Suppressor macrophage (primary cell): Measurements from ENCODE around the gene TLDC2.
A peak's percentile ranks its signal among the peaks of the same experiment; 100 is the strongest.
"Not testable (repeated sequence)": the region's sequence is repeated elsewhere in the genome, so short reads cannot be mapped to it uniquely, and the experiment has no call there.

ENCODE experiments used
- DNase-seq, 4 experiments: peaks; one replicate each; pipeline ENCODE4 v3.0.0-alpha.2; 2020 to 2022
- total RNA-seq, 17 experiments: gene quantifications; one replicate each; lab custom pipeline; 2026; ENCODE audit warnings: mixed read lengths in 6 of 17, inconsistent platforms in 3 of 17; lab: John Stamatoyannopoulos, UW

Gene TLDC2
- total RNA-seq, result 0 to 1.5 (median 0.08) reads per million in 17 experiments

- no peak for DNase-seq
Observed at GRCh38 chr20:36875702-36876472, at the start of gene TLDC2. Gene TLDC2 (plus strand): TSS chr20:36876138. CDS start chr20:36876175, 37 bp downstream.

GRCh38 chr20:36826554-36827244 lies 49.2 kb upstream of the TLDC2 start:
- no peak for DNase-seq

DNA sequence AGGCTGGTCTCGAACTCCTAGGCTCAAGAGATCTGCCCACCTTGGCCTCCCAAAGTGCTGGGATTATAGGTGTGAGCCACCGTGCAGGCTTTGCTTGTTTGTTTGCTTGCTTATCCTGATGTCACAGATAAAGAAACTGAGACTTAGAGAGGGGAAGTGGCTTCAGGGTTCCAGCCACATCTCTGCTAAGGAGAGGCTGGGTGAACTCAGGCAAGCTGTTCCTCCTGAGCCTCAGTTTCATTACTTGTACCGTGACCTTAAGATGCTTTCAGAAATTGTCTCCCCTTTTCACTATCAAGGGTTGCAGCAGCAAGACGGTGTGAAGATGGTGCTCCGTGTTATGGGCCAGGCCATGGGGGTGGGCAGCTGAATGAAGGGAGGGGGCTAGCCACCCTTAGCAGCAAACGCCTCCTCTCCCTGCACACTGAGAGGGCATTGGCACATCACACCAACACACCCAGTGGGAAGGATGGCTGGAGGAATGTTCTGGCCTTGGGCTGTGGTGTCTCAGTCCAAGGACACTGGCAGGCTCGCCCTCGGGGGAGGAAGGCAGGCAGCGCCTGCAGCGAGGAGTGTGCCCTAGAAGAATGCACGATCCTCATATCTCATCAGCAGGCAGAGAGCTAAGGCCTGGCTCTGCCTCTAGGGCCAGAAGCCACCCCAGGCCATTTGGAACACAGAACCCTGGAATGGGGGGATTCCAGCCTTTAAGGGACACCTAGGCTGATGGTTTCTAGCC lies 48.2 kb upstream of the TLDC2 start:
- no peak for DNase-seq

- DNase-seq, result peak; percentile 17 to 38 (median 28)
Observed at GRCh38 chr20:36830791-36831691, 44.9 kb upstream of the TLDC2 start.

DNA sequence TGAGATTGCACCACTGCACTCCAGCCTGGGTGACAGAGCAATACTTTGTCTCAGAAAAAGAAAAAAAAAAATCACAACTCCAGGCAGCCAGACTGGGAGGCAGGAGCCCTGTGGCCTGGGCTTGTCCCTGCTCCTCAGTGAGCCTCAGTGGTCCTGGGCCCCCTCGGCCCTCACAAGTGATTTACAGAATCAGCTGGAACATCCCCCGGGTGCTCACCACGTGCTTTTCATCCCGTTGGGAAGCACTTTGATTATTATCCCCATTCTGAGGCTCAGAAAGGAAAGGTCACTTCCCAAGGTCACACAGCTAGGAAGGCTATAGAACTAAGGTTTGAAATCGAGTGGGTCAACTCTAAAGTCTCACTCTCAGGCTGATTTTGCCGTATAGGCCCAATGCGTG lies 43.1 kb upstream of the TLDC2 start:
- DNase-seq, result no peak

DNA sequence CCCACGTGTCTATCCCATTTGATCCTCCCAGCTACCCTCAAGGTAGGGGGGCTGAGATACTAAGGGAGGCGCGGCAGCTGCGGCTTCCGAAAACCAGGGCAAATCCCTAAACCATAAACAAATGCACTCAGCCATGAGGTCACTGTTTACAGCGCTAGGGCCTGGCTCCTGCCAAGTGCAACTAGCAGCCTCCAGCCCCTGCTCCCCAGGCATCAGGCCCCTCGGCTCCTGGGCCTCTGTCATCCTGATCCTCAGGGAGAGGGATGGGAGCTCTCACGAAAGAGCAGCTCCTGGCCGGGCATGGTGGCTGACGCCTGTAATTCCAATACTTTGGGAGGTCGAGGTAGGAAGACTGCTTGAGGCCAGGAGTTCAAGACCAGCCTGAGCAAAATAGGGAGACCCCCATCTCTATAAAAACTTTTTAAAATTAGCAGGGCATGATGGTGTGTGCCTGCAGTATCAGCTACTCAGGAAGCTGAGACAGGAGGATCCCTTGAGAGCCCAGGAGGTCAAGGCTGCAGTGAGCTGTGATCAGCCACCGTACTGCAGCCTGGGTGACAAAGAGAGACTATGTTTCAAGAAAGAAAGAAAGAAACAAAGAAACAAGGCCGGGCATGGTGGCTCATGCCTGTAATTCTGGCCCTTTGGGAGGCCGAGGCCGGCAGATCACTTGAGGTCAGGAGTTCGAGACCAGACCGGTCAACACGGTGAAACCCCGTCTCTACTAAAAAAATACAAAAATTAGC lies 42.5 kb upstream of the TLDC2 start:
- DNase-seq, result no peak

DNA sequence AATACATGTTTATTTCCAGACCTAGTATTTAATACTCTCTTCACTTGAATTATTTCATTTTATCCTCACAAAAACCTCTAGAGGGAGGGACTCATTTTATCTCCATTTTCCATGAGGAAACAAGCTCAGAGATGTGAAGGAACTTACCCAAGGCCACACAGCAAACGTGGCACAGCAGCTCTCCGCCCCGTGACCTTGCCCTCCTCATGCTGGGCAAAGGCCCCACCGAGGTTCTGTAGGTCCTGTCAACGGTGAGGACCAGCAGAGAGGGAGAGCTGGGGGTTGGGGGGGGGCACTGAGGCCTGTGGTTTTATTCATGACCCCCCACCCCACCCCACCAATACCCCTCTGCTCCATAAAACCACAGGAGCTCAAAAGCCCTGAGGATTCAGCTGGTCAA lies 40.9 kb upstream of the TLDC2 start:
- DNase-seq, result no peak

DNA sequence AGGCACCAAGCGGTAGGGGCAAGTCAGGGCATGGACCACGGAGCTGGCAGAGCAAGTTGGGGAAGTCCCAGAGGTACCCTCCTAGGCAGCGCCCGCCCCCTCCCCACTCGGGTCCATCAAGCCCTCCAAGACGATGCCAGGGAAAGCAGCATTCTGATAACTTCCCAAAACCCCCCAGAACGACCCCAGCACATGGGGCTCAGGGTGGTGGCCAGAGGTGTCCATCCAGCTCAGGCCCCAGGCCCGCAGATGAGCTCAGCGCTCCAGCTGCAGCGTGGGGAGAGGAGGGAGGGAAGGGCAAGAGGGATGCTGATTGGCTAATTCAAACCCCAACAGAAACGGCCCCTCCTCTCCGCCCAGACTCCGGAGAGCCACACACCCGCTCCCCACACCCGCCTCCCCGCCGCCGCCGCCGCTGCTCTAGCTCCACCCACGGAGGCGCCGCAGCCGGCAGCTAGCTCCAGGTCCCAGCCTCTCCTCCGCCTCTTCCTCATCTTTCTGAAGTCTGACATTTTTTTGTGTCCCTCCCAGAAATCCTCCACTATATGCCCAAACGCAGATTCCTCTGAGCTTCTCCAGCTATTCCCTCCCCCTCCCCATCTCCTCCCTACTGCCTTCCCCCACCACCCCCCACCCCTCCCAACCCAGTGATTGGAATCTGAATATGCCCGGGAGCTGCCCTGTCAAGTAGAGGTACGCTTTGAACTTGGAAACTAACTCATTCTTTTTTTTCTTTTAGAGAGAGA lies 40.3 kb upstream of the TLDC2 start:
- peak; percentile 91 to 97 (median 94) for DNase-seq

GRCh38 chr20:36836591-36837269 lies 39.2 kb upstream of the TLDC2 start:
- peak; percentile 79 to 92 (median 82) for DNase-seq

GRCh38 chr20:36838376-36838775 lies 37.6 kb upstream of the TLDC2 start:
- DNase-seq, result not testable (repeated sequence)

GRCh38 chr20:36839150-36839549 lies 36.8 kb upstream of the TLDC2 start:
- DNase-seq, result no peak

- not testable (repeated sequence) for DNase-seq
Observed at GRCh38 chr20:36841030-36841429, 34.9 kb upstream of the TLDC2 start.

DNA sequence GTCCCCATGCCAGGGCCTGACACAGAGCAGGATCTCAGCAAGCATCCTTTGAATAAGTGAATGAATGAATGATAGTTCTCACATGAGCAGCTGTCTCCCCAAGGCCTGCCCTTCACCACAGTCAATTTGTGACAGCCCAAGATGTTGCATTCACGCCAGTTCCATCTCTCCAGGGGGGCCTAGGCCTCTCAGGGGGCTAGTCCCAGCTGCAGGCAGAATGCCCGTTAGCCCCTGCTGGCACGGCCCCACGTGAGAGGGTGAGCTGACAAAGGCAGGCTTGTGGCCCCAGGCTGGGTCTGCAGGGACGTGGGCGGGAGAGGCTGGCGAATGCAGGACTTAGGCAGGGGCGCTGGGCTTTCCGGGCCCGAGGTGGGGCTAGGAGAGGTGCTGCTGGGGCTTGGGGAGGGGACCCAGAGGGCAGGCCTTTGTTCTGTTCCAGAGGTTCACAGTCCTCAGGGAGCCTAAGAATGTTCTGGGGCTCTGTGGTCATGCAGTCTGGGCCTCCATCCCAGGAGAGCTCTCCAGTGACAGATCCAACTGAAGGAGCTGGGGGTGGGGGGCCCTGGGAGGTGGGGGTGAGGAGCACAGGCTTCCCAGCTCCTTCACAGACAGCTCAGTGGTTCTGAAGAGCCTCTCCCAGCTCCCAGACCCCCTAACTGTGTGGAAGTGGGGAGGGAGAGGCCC lies 30.5 kb upstream of the TLDC2 start:
- DNase-seq, result no peak

DNA sequence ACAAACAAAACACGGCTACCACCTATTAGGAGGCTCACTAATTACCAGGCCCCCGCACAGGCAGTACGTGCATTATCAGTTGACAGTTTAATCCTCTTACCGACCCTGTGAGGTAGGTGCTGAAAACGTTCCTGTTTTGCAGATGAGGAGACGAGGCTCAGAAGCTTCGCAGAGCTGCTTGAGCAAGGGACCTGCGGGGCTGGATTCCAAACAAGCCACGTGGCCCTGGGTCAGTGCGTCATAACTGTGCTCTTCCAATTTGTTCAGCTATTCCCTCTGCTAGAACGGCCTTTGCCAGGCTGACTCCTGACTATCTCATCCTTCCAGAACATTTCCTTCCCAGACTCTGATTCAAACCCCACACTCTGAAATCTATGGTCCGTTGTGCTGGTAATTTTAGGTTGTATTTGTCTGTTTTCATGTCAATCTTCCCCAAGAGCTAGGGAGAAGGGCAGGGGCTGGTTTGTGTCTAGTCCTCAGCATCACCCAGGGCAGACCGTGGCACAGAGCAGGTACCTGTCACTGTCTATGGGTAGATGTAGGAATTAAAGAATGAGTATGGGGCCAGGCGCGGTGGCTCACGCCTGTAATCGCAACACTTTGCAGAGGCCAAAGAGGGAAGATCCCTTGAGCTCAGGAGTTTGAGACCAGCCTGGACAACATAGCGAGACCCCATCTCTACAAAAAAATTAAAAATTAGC lies 28.8 kb upstream of the TLDC2 start:
- no peak for DNase-seq

DNA sequence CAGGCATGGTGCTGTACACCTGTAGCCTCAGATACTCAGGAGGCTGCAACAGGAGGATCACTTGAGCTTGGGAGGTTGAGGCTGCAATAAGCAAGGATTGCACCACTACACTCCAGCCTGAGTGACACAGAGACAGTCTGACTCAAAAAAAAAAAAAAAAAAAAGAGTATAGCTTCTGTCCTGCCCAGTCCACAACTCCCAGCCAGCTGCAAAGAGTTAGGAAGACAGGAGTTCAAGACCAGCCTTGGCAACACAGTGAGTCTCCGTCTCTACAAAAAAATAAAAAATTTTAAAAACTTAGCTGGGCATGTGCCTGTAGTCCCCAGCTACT lies 28.3 kb upstream of the TLDC2 start:
- DNase-seq, result peak in 3 of 4 experiments; percentile 29 to 32 (median 31)

DNA sequence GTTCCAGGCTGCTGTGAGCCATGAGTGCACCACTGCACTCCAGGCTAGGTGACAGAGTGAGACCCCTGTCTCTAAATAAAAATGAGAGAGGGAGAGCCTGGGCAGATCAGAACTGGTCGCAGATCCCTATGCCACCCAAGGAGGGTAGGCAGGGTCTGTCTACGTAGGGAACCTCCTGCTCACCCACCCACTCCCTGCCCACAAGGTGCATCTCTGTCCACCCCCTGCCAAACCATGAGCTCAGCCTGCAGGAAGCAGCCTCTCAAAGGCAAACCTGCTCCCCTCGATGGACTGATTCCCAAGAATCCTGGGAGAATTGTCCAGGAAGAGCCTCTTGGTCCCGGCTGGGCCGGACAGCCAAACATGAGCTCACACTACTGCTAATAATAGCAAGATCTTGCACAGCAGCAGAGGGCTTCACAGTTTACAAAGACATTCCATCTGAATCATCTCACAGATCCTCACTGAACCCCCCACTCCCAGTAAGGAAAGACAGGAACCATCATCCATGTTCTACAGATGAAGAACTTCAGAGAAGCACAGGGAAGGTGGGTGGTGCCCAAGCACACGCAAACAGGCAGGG lies 27.8 kb upstream of the TLDC2 start:
- DNase-seq, result no peak

GRCh38 chr20:36848677-36849076 lies 27.3 kb upstream of the TLDC2 start:
- DNase-seq, result no peak

GRCh38 chr20:36849333-36850065 lies 26.4 kb upstream of the TLDC2 start:
- DNase-seq, result no peak
